Neural cell (in vitro differentiated cells): Measurements from ENCODE around the gene DDA1. TPM values are rescaled to one million over a fixed set of nuclear protein-coding genes. Genes with fewer than 3 reads are reported as not detected.

Source experiments
- H2AFZ ChIP-seq: fragments of 200-600, 300-800 bp; sonication (generic), shearing (Covaris generic); 2 replicates; pipeline ENCODE4 v1.6.0; 2014; ENCODE audit warnings: low read depth, mild to moderate bottlenecking, antibody characterized with exemption, low read length, moderate library complexity
- H3F3A ChIP-seq: fragments of 200-600 bp; shearing (Covaris generic); 2 replicates; pipeline ENCODE4 v1.6.1; 2016; ENCODE audit warnings: mild to moderate bottlenecking, moderate library complexity, mixed read lengths, antibody characterized with exemption, low read length; ENCODE audit not compliant: insufficient read depth, poor library complexity, severe bottlenecking
- H3K27ac ChIP-seq: fragments of 200-600, 300-800 bp; sonication (generic), shearing (Covaris generic); 2 replicates; pipeline ENCODE4 v1.5.1; 2014; ENCODE audit warnings: mild to moderate bottlenecking, low read length, moderate library complexity
- H3K27me3 ChIP-seq: fragments of 300-800, 200-600 bp; sonication (generic), shearing (Covaris generic); 2 replicates; pipeline ENCODE4 v1.6.0; 2014; ENCODE audit warnings: mild to moderate bottlenecking, low read depth, low read length, moderate library complexity; ENCODE audit not compliant: insufficient read depth
- H3K36me3 ChIP-seq: fragments of 300-800, 200-600 bp; sonication (generic), shearing (Covaris generic); 2 replicates; pipeline ENCODE4 v1.5.1; 2014; ENCODE audit warnings: mild to moderate bottlenecking, antibody characterized with exemption, low read length, moderate library complexity; ENCODE audit not compliant: insufficient read depth
- H3K4me2 ChIP-seq: fragments of 300-800, 200-600 bp; sonication (generic), shearing (Covaris generic); 2 replicates; pipeline ENCODE4 v1.6.0; 2014; ENCODE audit warnings: mild to moderate bottlenecking, low read length
- H3K4me3 ChIP-seq: fragments of 300-800, 200-600 bp; sonication (generic), shearing (Covaris generic); 2 replicates; pipeline ENCODE4 v1.5.1; 2014; ENCODE audit warnings: mild to moderate bottlenecking, low read length, moderate library complexity
- H3K79me2 ChIP-seq: fragments of 200-600 bp; shearing (Covaris generic); replicated peaks from 2 replicates; pipeline ENCODE4 v1.6.0; 2014; ENCODE audit warnings: mild to moderate bottlenecking, low read length, moderate library complexity; ENCODE audit not compliant: insufficient read depth
- H3K9ac ChIP-seq: fragments of 300-800, 200-600 bp; sonication (generic), shearing (Covaris generic); 2 replicates; pipeline ENCODE4 v1.6.1; 2016; ENCODE audit warnings: mild to moderate bottlenecking, low read length, mixed read lengths
- H3K9me2 ChIP-seq: fragments of 200-600 bp; shearing (Covaris generic); 2 replicates; pipeline ENCODE4 v1.6.1; 2016; ENCODE audit warnings: mild to moderate bottlenecking, low read length, mixed read lengths; ENCODE audit not compliant: insufficient read depth
- H3K9me3 ChIP-seq: fragments of 200-600, 300-800 bp; sonication (generic), shearing (Covaris generic); 2 replicates; pipeline ENCODE4 v1.6.1; 2016; ENCODE audit warnings: mild to moderate bottlenecking, mixed run types, low read length, moderate library complexity, mixed read lengths
- H4K20me1 ChIP-seq: fragments of 200-600 bp; shearing (Covaris generic); 2 replicates; pipeline ENCODE4 v1.6.1; 2016; ENCODE audit warnings: mild to moderate bottlenecking, mixed run types; ENCODE audit not compliant: insufficient read depth
- CTCF ChIP-seq: fragments of 450-650 bp; IDR thresholded peaks from 2 replicates; pipeline ENCODE4 v1.5.1; 2014; ENCODE audit warnings: antibody characterized with exemption, mild to moderate bottlenecking, moderate library complexity; ENCODE audit not compliant: poor library complexity, severe bottlenecking
- EP300 ChIP-seq: fragments of 450-650 bp; conservative IDR thresholded peaks from 2 replicates; pipeline ENCODE4 v1.6.1; 2014; ENCODE audit warnings: antibody characterized with exemption, mild to moderate bottlenecking, moderate library complexity; ENCODE audit not compliant: poor library complexity, severe bottlenecking
- EZH2 ChIP-seq: fragments of 200-600, 300-800 bp; shearing (Covaris generic), sonication (generic); IDR thresholded peaks from 2 replicates; pipeline ENCODE4 v1.6.1; 2014; ENCODE audit warnings: antibody characterized with exemption, low read length, borderline replicate concordance, mild to moderate bottlenecking; ENCODE audit not compliant: insufficient read depth, poor library complexity, severe bottlenecking
- MXI1 ChIP-seq: fragments of 450-650 bp; conservative IDR thresholded peaks from 2 replicates; pipeline ENCODE4 v1.6.1; 2014; ENCODE audit warnings: antibody characterized with exemption, mild to moderate bottlenecking; ENCODE audit not compliant: poor library complexity, severe bottlenecking
- POLR2AphosphoS5 ChIP-seq: IDR thresholded peaks from 2 replicates; pipeline ENCODE4 v1.6.1; 2012
- RAD21 ChIP-seq: fragments of 450-650 bp; conservative IDR thresholded peaks from 2 replicates; pipeline ENCODE4 v1.6.1; 2014; ENCODE audit warnings: antibody characterized with exemption, mild to moderate bottlenecking, moderate library complexity
- REST ChIP-seq: IDR thresholded peaks from 2 replicates; pipeline ENCODE4 v1.6.1; 2012; ENCODE audit warnings: borderline replicate concordance
- SMC3 ChIP-seq: fragments of 450-650 bp; conservative IDR thresholded peaks from 2 replicates; pipeline ENCODE4 v1.6.1; 2014; ENCODE audit warnings: antibody characterized with exemption, mild to moderate bottlenecking, moderate library complexity; ENCODE audit not compliant: poor library complexity
- TAF1 ChIP-seq: IDR thresholded peaks from 2 replicates; pipeline ENCODE4 v1.6.1; 2012; ENCODE audit warnings: low read depth
- polyA plus RNA-seq: library from polyadenylated mRNA; depleted of rRNA; stranded (reverse); fragments of >200 nt; gene quantifications from 2 replicates; pipeline ENCODE4 v1.2.3, GENCODE V29; 2014

Gene DDA1
- polyA plus RNA-seq, 1 donor from 2014 or later = 25.4 TPM

- no peak overlapping the region for H3K4me3 ChIP-seq
- no peaks in the 10 kb centered on the region for H4K20me1 ChIP-seq
- H3K9ac ChIP-seq = no peak overlapping the region
- H2AFZ ChIP-seq = no peak overlapping the region
- peaks cover 12% of the 10 kb centered on the region for H3K27me3 ChIP-seq
- no peaks in the 10 kb centered on the region for H3F3A ChIP-seq
- no peaks in the 10 kb centered on the region for H3K9me2 ChIP-seq
- no peak overlapping the region for H3K4me2 ChIP-seq
- no peaks in the 10 kb centered on the region for H3K9me3 ChIP-seq
- TF ChIP-seq EZH2 (no peak), POLR2AphosphoS5 (no peak), EP300 (no peak), REST (no peak), MXI1 (no peak), SMC3 (no peak), TAF1 (no peak), CTCF (no peak), RAD21 (no peak)
- H3K79me2 ChIP-seq = no peaks in the 10 kb centered on the region
- H3K27ac ChIP-seq = no peak overlapping the region
- H3K36me3 ChIP-seq = no peaks in the 10 kb centered on the region
Measured at GRCh38 chr19:17286263-17286662, 23.1 kb upstream of the DDA1 start.

- Histone ChIP-seq H3K27me3 (peaks cover 8% of the 10 kb centered on the region), H3K9ac (no peak overlapping the region), H3K36me3 (no peaks in the 10 kb centered on the region), H3K4me2 (no peak overlapping the region), H3K27ac (no peak overlapping the region), H4K20me1 (no peaks in the 10 kb centered on the region), H3K9me2 (no peaks in the 10 kb centered on the region), H3F3A (no peaks in the 10 kb centered on the region), H3K9me3 (no peaks in the 10 kb centered on the region), H3K4me3 (no peak overlapping the region), H3K79me2 (no peaks in the 10 kb centered on the region), H2AFZ (no peak overlapping the region)
- no peak for TF ChIP-seq EZH2
- TF ChIP-seq MXI1 = no peak
- TF ChIP-seq EP300 = no peak
- no peak for TF ChIP-seq REST
- TF ChIP-seq RAD21 = no peak
- TF ChIP-seq SMC3 = no peak
Measured at GRCh38 chr19:17286752-17287151, 22.6 kb upstream of the DDA1 start.
